ENCODE measurements around the gene SYNGR4. TPM values are rescaled to one million over a fixed set of nuclear protein-coding genes. Genes with fewer than 3 reads are reported as not detected.
"Not testable (repeated sequence)": the region's sequence is repeated elsewhere in the genome, so short reads cannot be mapped to it uniquely, and the experiment has no call there.

The SYNGR4 gene
- total RNA-seq, 1 experiment from 2014 or later, result 0.49 TPM

GRCh38 chr19:48391100-48392005 is 27.2 kb downstream of the SYNGR4 start, which contains the start of gene KDELR1:
KDELR1 (minus strand) TSS chr19:48391551; CDS start chr19:48391358, 193 bp downstream.
- Histone ChIP-seq H3K79me2 (ENCODE audit: insufficient read depth, low read length) (peaks cover 46% of the 10 kb centered on the region), H3K27ac (ENCODE audit: low read depth, low read length) (peak within 1 kb of the TSS; percentile 80), H3K9ac (ENCODE audit: low read length) (peak within 1 kb of the TSS; percentile 100), H4K20me1 (ENCODE audit: insufficient read depth) (0 out of 2 replicates have a peak, but pooled peaks cover 2% of the 10 kb centered on the region), H3K9me3 (ENCODE audit: control insufficient read depth in 1 of 2, insufficient read depth in 1 of 2, low read depth in 1 of 2, low read length in 2 of 2) (no peaks in the 10 kb centered on the region), H3K36me3 (ENCODE audit: control insufficient read depth in 1 of 2, insufficient read depth in 2 of 2, low read length in 2 of 2) (peaks cover 17 to 23% of the 10 kb centered on the region in 2 experiments), H2AFZ (ENCODE audit: low read depth, low read length, poor library complexity, severe bottlenecking) (no peak within 1 kb of the TSS), H3K4me3 (replicated peaks in 1 of 2; ENCODE audit: low read depth in 1 of 2, low read length in 2 of 2) (peak within 1 kb of the TSS; percentile 82 to 96), H3K4me1 (ENCODE audit: control insufficient read depth in 1 of 2, insufficient read depth in 2 of 2, low read length in 2 of 2) (peaks cover 9 to 52% of the 10 kb centered on the region in 2 experiments), H3K4me2 (ENCODE audit: low read length) (peak within 1 kb of the TSS; percentile 90), H3K9me2 (ENCODE audit: insufficient read depth) (no peaks in the 10 kb centered on the region), H3K27me3 (ENCODE audit: insufficient read depth, low read length) (no peaks in the 10 kb centered on the region)
- POLR2A ChIA-PET, result interaction anchor here (0.6 to 1.2 kb wide), 8 partner anchors 9 to 228 kb away, joined by 3 to 6 read pairs (median 4); partner anchors contain the start of genes RPL18, SPHK2, SYNGR4 and TMEM143
- DNase-seq (ENCODE audit: low read depth, low spot score), result no peak
- TSS peak; percentile 80 for BruUV-seq (replicated peaks)
- intact Hi-C loops (cut with micrococcal nuclease), result loop anchor here (10.0 kb wide), 2 partner anchors 67 to 103 kb away; partner anchors contain the start of gene EMP3
- CTCF ChIA-PET, result interaction anchor here (0.6 to 2.3 kb wide), 24 partner anchors 8 to 747 kb away, joined by 3 to 20 read pairs (median 4); partner anchors contain the start of genes SYNGR4 and TMEM143
- RAD21 ChIA-PET (ENCODE audit: low non-redundant PET in 1 of 2, low total read pairs in 2 of 2, uncharacterized antibody in 2 of 2, unreplicated experiment in 2 of 2), result interaction anchor here in 1 of 2 experiments (0.9 to 1.3 kb wide), 3 partner anchors 27 to 167 kb away, joined by 3 to 4 read pairs (median 4); partner anchors contain the start of genes SYNGR4 and TMEM143
- peak; percentile 80 for ATAC-seq
- TF ChIP-seq CTCF (IDR thresholded peaks at IDR 0.05 in 2 of 3, conservative IDR thresholded peaks at IDR 0.05 in 1 of 3; ENCODE audit: borderline replicate concordance in 1 of 3, insufficient read depth in 1 of 3, low read depth in 2 of 3, low read length in 2 of 3), result peak in 2 of 3 experiments; percentile 81 to 95; a peak in 5 of 6 replicates
- no peak for TF ChIP-seq EZH2 (IDR thresholded peaks at IDR 0.05)
- peak; percentile 29 for TF ChIP-seq YY1 (IDR thresholded peaks at IDR 0.05; ENCODE audit: extremely low read depth, insufficient replicate concordance, low read depth, low read length)
- peak; percentile 80 for TF ChIP-seq POLR2AphosphoS5 (IDR thresholded peaks at IDR 0.05; ENCODE audit: low read depth, low read length)
- no peak for TF ChIP-seq EZH2phosphoT487 (IDR thresholded peaks at IDR 0.05; ENCODE audit: borderline replicate concordance)

- not testable (repeated sequence) for H2AFZ ChIP-seq (ENCODE audit: low read depth, low read length, poor library complexity, severe bottlenecking); BruUV-seq (replicated peaks); ATAC-seq; H3K9ac ChIP-seq (ENCODE audit: low read length); H3K9me3 ChIP-seq (ENCODE audit: control insufficient read depth in 1 of 2, insufficient read depth in 1 of 2, low read depth in 1 of 2, low read length in 2 of 2); H3K9me2 ChIP-seq (ENCODE audit: insufficient read depth); H3K27me3 ChIP-seq (ENCODE audit: insufficient read depth, low read length); DNase-seq (ENCODE audit: low read depth, low spot score); H4K20me1 ChIP-seq (ENCODE audit: insufficient read depth); H3K27ac ChIP-seq (ENCODE audit: low read depth, low read length)
- ChIA-PET RAD21 (ENCODE audit: low non-redundant PET in 1 of 2, low total read pairs in 2 of 2, uncharacterized antibody in 2 of 2, unreplicated experiment in 2 of 2) (interaction anchor here in 1 of 2 experiments (0.9 to 1.3 kb wide), 3 partner anchors 28 to 166 kb away, joined by 3 to 4 read pairs (median 4); partner anchors contain the start of genes SYNGR4 and TMEM143), POLR2A (interaction anchor here (0.6 to 1.2 kb wide), 8 partner anchors 9 to 227 kb away, joined by 3 to 6 read pairs (median 4); partner anchors contain the start of genes RPL18, SPHK2, SYNGR4 and TMEM143), CTCF (interaction anchor here (0.6 to 2.3 kb wide), 21 partner anchors 8 to 748 kb away, joined by 3 to 20 read pairs (median 4); partner anchors contain the start of genes SYNGR4 and TMEM143)
- H3K79me2 ChIP-seq (ENCODE audit: insufficient read depth, low read length), result peaks cover 42% of the 10 kb centered on the region
- intact Hi-C loops (cut with micrococcal nuclease), result loop anchor here (10.0 kb wide), 2 partner anchors 67 to 103 kb away; partner anchors contain the start of gene EMP3
- H3K4me3 ChIP-seq (replicated peaks in 1 of 2; ENCODE audit: low read depth in 1 of 2, low read length in 2 of 2), result peak overlapping the region in 1 of 2 experiments; percentile 96; a peak in 2 of 4 replicates
- peak overlapping the region; percentile 90 for H3K4me2 ChIP-seq (ENCODE audit: low read length)
- peaks cover 9 to 58% of the 10 kb centered on the region in 2 experiments for H3K4me1 ChIP-seq (ENCODE audit: control insufficient read depth in 1 of 2, insufficient read depth in 2 of 2, low read length in 2 of 2)
- peaks cover 15 to 23% of the 10 kb centered on the region in 2 experiments for H3K36me3 ChIP-seq (ENCODE audit: control insufficient read depth in 1 of 2, insufficient read depth in 2 of 2, low read length in 2 of 2)
These were observed 27.8 kb downstream of the SYNGR4 start for GRCh38 chr19:48392006-48392344.
